SK-N-SH treated with all-trans-retinoic acid at 6 μM for 48 hours (cell line): Measurements from ENCODE around the gene APOO.

Experiments used
- ATAC-seq: fragments of 200-7000 bp; cut with Tn5 transposase; 3 replicates; pipeline ENCODE4 v1.9.1; 2020; ENCODE audit warnings: mild to moderate bottlenecking, moderate library complexity
- ARNTL ChIP-seq: fragments of 450-650 bp; formaldehyde crosslinking; IDR thresholded peaks from 2 replicates; pipeline ENCODE4 v1.5.0; 2020; ENCODE audit warnings: low read depth, mild to moderate bottlenecking, moderate library complexity, borderline replicate concordance
- ESRRG ChIP-seq: fragments of 250-450 bp; sonication (Bioruptor Pico); IDR thresholded peaks from 2 replicates; pipeline ENCODE4 v1.6.1; 2021; ENCODE audit warnings: mild to moderate bottlenecking
- OSR1 ChIP-seq: fragments of 250-450 bp; sonication (Bioruptor Pico); IDR thresholded peaks from 2 replicates; pipeline ENCODE4 v1.8.0; 2022; ENCODE audit warnings: moderate library complexity, mild to moderate bottlenecking, inconsistent platforms
- PPARA ChIP-seq: fragments of 250-450 bp; sonication (Bioruptor Pico); IDR thresholded peaks from 2 replicates; pipeline ENCODE4 v1.5.0; 2020; ENCODE audit warnings: mild to moderate bottlenecking, borderline replicate concordance
- RARB ChIP-seq: fragments of 250-450 bp; sonication (Bioruptor Pico); IDR thresholded peaks from 2 replicates; pipeline ENCODE4 v1.8.0; 2021; ENCODE audit warnings: mild to moderate bottlenecking, moderate library complexity
- SNAI2 ChIP-seq: fragments of 250-450 bp; sonication (Bioruptor Pico); IDR thresholded peaks from 2 replicates; pipeline ENCODE4 v1.5.0; 2020; ENCODE audit warnings: mild to moderate bottlenecking, moderate library complexity
- TCF4 ChIP-seq: fragments of 250-450 bp; sonication (Bioruptor Pico); IDR thresholded peaks from 2 replicates; pipeline ENCODE4 v1.8.0; 2021; ENCODE audit warnings: mild to moderate bottlenecking, moderate library complexity, borderline replicate concordance
- ZC3H10 ChIP-seq: fragments of 250-450 bp; sonication (Bioruptor Pico); IDR thresholded peaks from 2 replicates; pipeline ENCODE4 v1.5.1; 2021; ENCODE audit warnings: mild to moderate bottlenecking, moderate library complexity
- ZFP3 ChIP-seq: fragments of 250-450 bp; sonication (Bioruptor Pico); IDR thresholded peaks from 2 replicates; pipeline ENCODE4 v1.5.0; 2020; ENCODE audit warnings: mild to moderate bottlenecking, moderate library complexity
- ZFP30 ChIP-seq: fragments of 450-650 bp; formaldehyde crosslinking; IDR thresholded peaks from 2 replicates; pipeline ENCODE4 v1.5.0; 2022; ENCODE audit warnings: mild to moderate bottlenecking, moderate library complexity
- ZNF565 ChIP-seq: fragments of 450-650 bp; formaldehyde crosslinking; conservative IDR thresholded peaks from 2 replicates; pipeline ENCODE4 v1.5.0; 2020; ENCODE audit warnings: low read depth, mild to moderate bottlenecking, moderate library complexity
- ZNF70 ChIP-seq: fragments of 450-650 bp; formaldehyde crosslinking; IDR thresholded peaks from 2 replicates; pipeline ENCODE4 v1.5.0; 2020; ENCODE audit warnings: mild to moderate bottlenecking, moderate library complexity
- ZNF8 ChIP-seq: fragments of 450-650 bp; formaldehyde crosslinking; IDR thresholded peaks from 2 replicates; pipeline ENCODE4 v1.5.0; 2020; ENCODE audit warnings: mild to moderate bottlenecking, moderate library complexity
- TF ChIP-seq, protein P1 (sequence below): fragments of 250-450 bp; sonication (Bioruptor Pico); IDR thresholded peaks from 2 replicates; pipeline ENCODE4 v1.5.1; 2020; ENCODE audit warnings: low read depth, mild to moderate bottlenecking, moderate library complexity
- TF ChIP-seq, protein P2 (sequence below): fragments of 250-450 bp; sonication (Bioruptor Pico); IDR thresholded peaks from 2 replicates; pipeline ENCODE4 v1.8.0; 2021; ENCODE audit warnings: low read depth, mild to moderate bottlenecking, moderate library complexity, borderline replicate concordance
- TF ChIP-seq, protein P3 (sequence below): fragments of 250-450 bp; sonication (Bioruptor Pico); IDR thresholded peaks from 2 replicates; pipeline ENCODE4 v1.5.0; 2020; ENCODE audit warnings: mild to moderate bottlenecking, moderate library complexity
- TF ChIP-seq, protein P4 (sequence below): fragments of 250-450 bp; sonication (Bioruptor Pico); IDR thresholded peaks from 2 replicates; pipeline ENCODE4 v1.8.0; 2020; ENCODE audit warnings: mild to moderate bottlenecking, moderate library complexity, borderline replicate concordance
- TF ChIP-seq, protein P5 (sequence below): fragments of 250-450 bp; sonication (Bioruptor Pico); IDR thresholded peaks from 2 replicates; pipeline ENCODE4 v1.5.1; 2021; ENCODE audit warnings: mild to moderate bottlenecking, moderate library complexity

Gene APOO

DNA sequence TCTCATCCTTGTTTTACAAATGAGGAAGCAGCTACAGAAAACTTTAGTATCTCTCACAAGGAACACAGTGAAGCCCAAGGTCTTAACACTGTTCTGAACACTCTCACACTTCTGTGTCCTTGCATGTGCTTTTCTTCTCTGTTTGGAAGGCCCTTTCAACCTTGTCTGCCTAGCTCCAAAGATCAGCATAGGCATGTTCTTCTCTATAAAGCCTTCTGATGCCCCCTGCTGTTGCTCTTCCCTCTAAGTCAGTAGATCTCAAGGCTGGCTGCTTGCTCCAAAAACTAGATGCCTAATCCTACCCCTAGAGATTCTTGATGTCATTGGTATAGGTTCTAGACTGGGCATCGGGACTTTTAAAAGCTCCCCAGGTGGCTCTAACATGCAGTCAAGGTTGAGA is 5.9 kb downstream of the APOO start:
- TF ChIP-seq ZC3H10 (CRISPR knock-in tag) (no peak), ZFP3 (CRISPR knock-in tag) (no peak), ZNF565 (no peak), OSR1 (CRISPR knock-in tag) (no peak), TCF4 (CRISPR knock-in tag) (no peak), ZNF8 (CRISPR knock-in tag) (no peak), ZNF70 (CRISPR knock-in tag) (no peak), SNAI2 (CRISPR knock-in tag) (no peak), ZFP30 (CRISPR knock-in tag) (no peak), ARNTL (CRISPR knock-in tag) (no peak), ESRRG (CRISPR knock-in tag) (no peak), PPARA (CRISPR knock-in tag) (no peak)
- TF ChIP-seq, protein P1, sequence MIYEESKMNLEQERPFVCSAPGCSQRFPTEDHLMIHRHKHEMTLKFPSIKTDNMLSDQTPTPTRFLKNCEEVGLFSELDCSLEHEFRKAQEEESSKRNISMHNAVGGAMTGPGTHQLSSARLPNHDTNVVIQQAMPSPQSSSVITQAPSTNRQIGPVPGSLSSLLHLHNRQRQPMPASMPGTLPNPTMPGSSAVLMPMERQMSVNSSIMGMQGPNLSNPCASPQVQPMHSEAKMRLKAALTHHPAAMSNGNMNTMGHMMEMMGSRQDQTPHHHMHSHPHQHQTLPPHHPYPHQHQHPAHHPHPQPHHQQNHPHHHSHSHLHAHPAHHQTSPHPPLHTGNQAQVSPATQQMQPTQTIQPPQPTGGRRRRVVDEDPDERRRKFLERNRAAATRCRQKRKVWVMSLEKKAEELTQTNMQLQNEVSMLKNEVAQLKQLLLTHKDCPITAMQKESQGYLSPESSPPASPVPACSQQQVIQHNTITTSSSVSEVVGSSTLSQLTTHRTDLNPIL = no peak
- TF ChIP-seq, protein P2, sequence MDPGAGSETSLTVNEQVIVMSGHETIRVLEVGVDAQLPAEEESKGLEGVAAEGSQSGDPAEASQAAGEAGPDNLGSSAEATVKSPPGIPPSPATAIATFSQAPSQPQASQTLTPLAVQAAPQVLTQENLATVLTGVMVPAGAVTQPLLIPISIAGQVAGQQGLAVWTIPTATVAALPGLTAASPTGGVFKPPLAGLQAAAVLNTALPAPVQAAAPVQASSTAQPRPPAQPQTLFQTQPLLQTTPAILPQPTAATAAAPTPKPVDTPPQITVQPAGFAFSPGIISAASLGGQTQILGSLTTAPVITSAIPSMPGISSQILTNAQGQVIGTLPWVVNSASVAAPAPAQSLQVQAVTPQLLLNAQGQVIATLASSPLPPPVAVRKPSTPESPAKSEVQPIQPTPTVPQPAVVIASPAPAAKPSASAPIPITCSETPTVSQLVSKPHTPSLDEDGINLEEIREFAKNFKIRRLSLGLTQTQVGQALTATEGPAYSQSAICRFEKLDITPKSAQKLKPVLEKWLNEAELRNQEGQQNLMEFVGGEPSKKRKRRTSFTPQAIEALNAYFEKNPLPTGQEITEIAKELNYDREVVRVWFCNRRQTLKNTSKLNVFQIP (CRISPR knock-in tag) = no peak
- TF ChIP-seq, protein P3, sequence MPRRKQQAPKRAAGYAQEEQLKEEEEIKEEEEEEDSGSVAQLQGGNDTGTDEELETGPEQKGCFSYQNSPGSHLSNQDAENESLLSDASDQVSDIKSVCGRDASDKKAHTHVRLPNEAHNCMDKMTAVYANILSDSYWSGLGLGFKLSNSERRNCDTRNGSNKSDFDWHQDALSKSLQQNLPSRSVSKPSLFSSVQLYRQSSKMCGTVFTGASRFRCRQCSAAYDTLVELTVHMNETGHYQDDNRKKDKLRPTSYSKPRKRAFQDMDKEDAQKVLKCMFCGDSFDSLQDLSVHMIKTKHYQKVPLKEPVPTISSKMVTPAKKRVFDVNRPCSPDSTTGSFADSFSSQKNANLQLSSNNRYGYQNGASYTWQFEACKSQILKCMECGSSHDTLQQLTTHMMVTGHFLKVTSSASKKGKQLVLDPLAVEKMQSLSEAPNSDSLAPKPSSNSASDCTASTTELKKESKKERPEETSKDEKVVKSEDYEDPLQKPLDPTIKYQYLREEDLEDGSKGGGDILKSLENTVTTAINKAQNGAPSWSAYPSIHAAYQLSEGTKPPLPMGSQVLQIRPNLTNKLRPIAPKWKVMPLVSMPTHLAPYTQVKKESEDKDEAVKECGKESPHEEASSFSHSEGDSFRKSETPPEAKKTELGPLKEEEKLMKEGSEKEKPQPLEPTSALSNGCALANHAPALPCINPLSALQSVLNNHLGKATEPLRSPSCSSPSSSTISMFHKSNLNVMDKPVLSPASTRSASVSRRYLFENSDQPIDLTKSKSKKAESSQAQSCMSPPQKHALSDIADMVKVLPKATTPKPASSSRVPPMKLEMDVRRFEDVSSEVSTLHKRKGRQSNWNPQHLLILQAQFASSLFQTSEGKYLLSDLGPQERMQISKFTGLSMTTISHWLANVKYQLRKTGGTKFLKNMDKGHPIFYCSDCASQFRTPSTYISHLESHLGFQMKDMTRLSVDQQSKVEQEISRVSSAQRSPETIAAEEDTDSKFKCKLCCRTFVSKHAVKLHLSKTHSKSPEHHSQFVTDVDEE (CRISPR knock-in tag) = no peak
- TF ChIP-seq, protein P4, sequence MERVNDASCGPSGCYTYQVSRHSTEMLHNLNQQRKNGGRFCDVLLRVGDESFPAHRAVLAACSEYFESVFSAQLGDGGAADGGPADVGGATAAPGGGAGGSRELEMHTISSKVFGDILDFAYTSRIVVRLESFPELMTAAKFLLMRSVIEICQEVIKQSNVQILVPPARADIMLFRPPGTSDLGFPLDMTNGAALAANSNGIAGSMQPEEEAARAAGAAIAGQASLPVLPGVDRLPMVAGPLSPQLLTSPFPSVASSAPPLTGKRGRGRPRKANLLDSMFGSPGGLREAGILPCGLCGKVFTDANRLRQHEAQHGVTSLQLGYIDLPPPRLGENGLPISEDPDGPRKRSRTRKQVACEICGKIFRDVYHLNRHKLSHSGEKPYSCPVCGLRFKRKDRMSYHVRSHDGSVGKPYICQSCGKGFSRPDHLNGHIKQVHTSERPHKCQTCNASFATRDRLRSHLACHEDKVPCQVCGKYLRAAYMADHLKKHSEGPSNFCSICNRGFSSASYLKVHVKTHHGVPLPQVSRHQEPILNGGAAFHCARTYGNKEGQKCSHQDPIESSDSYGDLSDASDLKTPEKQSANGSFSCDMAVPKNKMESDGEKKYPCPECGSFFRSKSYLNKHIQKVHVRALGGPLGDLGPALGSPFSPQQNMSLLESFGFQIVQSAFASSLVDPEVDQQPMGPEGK = no peak
- TF ChIP-seq, protein P5, sequence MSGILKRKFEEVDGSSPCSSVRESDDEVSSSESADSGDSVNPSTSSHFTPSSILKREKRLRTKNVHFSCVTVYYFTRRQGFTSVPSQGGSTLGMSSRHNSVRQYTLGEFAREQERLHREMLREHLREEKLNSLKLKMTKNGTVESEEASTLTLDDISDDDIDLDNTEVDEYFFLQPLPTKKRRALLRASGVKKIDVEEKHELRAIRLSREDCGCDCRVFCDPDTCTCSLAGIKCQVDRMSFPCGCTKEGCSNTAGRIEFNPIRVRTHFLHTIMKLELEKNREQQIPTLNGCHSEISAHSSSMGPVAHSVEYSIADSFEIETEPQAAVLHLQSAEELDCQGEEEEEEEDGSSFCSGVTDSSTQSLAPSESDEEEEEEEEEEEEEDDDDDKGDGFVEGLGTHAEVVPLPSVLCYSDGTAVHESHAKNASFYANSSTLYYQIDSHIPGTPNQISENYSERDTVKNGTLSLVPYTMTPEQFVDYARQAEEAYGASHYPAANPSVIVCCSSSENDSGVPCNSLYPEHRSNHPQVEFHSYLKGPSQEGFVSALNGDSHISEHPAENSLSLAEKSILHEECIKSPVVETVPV (CRISPR knock-in tag) = no peak
- TF ChIP-seq, all 23 proteins: peak for 0
- ATAC-seq = peak; percentile 91

DNA sequence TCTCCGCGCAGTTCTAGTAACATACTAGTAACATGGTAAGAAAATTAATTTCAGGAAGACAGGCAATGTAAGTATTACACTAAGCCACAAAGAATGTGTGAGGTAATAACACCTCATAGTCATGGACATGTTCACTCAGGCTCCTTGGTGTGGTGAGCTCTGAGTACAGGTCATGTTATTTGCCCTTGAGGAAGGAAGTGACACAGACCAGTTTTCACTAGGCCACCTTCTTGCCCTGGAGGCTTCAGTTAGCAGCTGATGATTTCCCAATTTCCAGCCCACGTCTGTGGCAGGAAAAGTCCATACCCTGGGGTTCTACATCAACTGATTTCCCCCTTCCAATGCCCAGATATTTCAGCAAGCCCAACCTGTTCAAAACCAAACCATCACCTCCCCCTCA is 6.7 kb downstream of the APOO start:
- TF ChIP-seq, protein P2 (CRISPR knock-in tag) = no peak
- no peak for TF ChIP-seq ARNTL (CRISPR knock-in tag)
- ATAC-seq = peak; percentile 19; the same call in 2 of the 3 replicates

DNA sequence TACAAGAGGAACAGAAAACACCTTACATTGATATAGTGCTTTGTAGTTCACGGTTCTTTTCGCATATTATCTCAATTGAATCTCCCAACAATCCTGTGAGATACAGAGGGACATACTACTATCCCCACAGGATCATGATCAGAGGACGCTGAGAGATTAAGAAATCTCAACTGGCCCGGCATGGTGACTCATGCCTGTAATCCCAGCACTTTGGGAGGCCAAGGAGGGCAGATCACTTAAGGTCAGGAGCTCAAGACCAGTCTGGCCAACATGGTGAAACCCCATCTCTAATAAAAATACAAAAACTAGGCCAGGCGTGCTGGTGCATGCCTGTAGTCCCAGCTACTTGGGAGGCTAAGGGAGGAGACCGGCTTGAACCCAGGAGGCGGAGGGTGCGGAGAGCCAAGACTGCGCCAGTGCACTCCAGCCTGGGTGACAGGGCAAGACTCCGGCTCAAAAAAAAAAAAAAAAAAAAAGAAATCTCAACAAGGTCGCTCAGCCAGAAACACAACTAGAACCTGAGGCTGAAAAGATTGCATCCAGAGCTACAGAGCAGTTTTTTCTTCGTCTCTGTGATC is 7.4 kb downstream of the APOO start:
- no peak for ATAC-seq
- TF ChIP-seq ZFP3 (CRISPR knock-in tag) (no peak), ZFP30 (CRISPR knock-in tag) (no peak), ZNF565 (no peak), ESRRG (CRISPR knock-in tag) (no peak), ZNF8 (CRISPR knock-in tag) (no peak), ZNF70 (CRISPR knock-in tag) (no peak), RARB (CRISPR knock-in tag) (no peak), OSR1 (CRISPR knock-in tag) (no peak), ZC3H10 (CRISPR knock-in tag) (no peak)
- TF ChIP-seq, protein P3 (CRISPR knock-in tag) = no peak
- TF ChIP-seq, protein P5 (CRISPR knock-in tag) = no peak
- TF ChIP-seq, protein P4 = no peak
